ENCODE data around the gene EPB41L3.
"Not testable (repeated sequence)": the region's sequence is repeated elsewhere in the genome, so short reads cannot be mapped to it uniquely, and the experiment has no call there.

Gene EPB41L3

DNA sequence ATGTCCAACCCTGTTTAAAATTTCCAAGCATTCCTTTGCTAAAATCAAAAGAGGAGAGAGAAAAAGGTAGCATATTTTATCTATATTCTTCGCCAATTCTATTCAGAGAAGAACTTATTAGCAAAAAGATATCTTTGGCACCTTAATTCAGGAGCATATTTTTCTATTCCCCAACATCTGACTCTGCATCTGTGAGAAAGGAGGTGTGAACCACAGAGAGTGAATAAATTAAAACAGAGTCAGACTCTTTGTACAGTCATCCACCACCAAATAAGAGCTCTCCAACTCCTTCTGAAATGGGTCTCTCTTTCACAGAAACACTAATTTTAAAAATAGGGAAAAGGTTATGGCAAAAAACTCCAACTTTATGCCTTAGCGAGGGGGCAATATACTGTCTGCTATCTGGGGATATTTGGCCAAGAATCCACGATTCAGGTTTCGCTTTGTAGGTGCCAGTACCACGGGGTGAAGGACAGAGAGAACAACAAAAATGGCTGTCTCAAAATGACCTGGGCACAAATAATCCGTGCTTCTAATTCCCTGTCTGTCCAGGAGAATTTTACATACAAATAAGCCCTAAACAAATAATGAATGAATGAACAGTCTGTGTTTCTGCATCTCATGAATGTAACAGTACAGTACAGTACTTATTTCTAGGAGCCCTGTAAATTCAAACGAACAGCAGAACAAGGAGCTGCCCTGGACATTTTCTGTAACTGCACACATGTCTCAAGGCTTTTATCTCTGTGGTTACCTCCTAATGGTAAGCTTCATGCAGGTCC, 43.4 kb downstream of the EPB41L3 start:
- FAIRE-seq (no peak), DNase-seq (ENCODE audit: low spot score) (no peak)

DNA sequence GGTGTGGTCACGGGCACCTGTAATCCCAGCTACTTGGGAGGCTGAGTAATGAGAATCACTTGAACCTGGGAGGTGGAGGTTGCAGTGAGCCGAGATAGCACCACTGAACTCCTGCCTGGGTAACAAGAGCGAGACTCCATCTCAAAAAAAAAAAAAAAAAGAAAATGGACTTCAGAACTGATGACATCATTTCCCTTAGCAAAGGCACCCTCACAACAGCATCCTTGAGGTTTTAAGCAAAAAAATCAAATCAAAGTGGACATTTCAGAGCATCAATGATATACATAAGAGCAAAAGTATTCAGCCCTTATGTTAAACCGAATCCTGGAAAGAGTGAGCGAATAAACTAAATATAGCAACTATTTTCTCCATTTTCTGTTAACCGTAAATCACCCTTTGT, 45.3 kb downstream of the EPB41L3 start:
- no peak for DNase-seq (ENCODE audit: low spot score)
- FAIRE-seq, result no peak

DNA sequence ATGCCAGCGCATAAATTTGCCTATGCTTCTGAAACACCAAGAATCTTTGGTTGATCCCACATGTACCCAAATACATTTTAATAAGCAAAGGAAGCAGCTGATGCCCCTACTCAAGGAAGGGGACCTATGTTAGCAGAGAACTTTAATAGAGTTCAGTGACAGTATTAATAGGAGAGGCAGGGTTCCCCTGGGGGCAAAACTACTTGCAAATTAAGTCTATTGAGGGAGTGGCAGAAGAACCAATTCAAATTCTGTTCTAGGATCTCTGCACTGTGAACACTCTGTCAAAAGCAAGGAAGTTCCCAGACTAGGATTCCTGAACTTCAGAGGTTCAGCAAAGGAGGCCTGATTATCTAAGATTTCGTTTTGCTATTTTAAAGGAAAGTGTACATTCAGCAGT, 47.5 kb downstream of the EPB41L3 start:
- FAIRE-seq (no peak), DNase-seq (ENCODE audit: low spot score) (no peak)

DNA sequence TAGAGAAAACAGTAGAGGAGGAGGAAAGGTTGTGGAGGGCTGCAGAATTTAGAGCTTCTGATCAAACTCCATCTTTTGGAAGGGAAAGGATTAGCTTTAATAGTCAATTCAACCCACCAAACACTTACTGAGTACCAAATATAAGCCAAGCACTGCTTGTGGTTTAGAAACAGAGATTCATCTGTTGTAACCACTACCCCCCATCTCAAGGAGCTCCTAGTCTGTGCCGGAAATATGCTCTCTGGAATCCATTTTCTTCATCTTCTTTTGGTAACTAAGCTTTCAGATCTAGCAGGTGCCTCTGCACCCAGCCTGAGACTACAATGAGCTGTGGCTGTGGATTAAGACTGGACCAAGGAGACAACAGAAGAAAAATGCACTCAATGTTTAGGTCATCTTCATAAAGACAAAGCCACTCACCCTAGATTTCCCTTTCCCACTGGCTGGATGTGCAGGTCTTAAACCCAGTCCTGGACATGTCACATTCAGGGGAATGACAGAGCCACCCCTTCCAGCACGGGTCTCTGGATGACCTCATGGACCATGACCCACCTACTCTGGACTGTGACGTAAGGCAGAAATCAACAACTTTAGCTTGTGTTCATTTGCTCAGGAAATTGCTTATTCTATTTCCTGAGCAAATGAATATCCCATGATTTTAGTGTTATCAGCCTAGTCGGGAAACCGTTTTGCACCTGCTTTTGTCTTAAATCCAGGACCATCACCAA, 52.9 kb downstream of the EPB41L3 start:
- DNase-seq (ENCODE audit: low spot score), result no peak
- no peak for FAIRE-seq

DNA sequence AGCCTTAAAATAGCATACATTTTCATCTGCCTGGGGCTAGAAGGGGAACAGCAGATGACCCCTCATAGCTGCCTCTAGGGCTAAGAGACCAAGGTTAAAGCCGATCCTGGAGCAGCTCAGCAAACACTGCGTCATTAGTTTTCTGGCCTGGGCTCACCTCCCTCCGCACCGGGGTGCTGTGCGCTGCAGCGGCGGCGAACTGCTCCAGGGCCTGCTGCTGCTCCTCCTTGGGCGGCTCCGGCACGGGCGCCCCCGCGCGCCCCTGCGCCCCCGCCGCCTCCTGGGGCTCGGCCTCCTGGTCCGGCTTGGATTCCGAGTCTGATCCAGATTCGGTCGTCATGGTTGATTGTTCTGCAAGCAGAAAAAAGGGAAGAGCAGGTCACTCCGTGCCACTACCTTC, 55.0 kb downstream of the EPB41L3 start:
- FAIRE-seq, result no peak
- no peak for DNase-seq (ENCODE audit: low spot score)

DNA sequence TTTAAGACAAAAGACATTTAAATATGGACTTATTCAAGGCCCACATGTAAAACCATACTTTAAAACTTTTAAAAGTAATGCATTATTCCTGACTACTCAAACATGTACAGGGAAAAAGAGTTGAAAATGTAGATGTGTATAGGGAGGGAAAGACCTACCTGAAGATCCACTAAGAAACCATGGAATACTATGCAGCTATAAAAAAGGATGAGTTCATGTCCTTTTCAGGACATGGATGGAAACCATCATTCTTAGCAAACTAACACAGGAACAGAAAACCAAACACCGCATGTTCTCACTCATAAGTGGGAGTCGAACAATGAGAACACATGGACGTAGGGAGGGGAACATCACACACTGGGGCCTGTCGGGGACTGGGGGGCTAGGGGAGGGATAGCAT, 55.8 kb downstream of the EPB41L3 start:
- FAIRE-seq; DNase-seq (ENCODE audit: low spot score): not testable (repeated sequence)

DNA sequence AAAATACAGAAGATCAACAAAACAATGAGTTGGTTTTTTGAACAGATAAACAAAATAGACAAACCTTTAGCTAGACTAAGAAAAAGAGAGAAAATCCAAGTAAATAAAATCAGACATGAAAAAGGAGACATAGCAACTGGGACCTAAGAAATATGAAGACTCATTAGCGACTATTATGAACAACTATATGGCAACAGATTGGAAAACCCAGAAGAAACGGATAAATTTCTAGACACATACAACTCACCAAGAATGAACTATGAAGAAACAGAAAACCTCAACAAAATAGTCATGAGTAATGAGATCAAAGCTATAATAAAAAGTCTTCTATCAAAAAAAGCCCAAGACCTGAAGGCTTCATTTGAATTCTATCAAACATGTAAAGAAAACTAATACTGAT, 59.3 kb downstream of the EPB41L3 start:
- no peak for FAIRE-seq
- DNase-seq (ENCODE audit: low spot score), result no peak

DNA sequence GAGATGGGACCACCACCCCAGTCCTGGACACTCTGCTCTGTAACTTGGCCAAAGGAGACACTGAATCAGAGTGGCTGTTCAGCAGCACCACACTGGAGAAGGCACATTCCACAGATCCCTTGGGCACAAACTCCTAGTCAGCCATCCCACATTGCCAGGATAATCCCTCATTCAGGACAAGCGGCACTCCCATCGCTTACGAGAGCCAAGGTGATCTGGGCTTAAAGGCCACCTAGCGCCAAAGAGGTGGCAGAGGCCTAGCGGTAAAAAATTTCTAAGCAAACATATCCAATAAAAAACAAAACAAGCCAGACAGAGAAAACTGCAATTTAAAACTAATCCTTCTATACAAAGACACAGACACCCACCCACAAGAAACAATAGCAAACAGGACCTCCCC, 62.2 kb downstream of the EPB41L3 start:
- no peak for FAIRE-seq
- DNase-seq (ENCODE audit: low spot score), result no peak

DNA sequence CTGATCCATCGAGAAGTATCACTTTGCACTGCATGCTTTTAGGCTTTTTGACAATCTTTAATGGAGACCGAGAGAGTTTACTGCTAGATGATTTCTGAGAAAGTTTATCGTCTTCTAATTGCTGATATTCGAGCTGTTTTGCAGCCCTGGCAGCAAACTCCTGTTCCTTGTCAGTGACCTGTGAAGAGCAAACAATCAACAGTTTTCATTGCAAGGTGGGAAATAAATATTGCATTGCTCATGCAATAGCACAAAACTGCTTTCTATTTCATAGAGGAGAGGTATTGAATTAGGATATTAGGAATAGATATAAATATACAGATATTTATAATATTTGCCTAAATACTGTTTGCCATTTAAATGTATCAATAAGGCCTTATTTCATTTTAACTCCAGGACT, 65.5 kb downstream of the EPB41L3 start:
- FAIRE-seq (no peak), DNase-seq (ENCODE audit: low spot score) (no peak)

DNA sequence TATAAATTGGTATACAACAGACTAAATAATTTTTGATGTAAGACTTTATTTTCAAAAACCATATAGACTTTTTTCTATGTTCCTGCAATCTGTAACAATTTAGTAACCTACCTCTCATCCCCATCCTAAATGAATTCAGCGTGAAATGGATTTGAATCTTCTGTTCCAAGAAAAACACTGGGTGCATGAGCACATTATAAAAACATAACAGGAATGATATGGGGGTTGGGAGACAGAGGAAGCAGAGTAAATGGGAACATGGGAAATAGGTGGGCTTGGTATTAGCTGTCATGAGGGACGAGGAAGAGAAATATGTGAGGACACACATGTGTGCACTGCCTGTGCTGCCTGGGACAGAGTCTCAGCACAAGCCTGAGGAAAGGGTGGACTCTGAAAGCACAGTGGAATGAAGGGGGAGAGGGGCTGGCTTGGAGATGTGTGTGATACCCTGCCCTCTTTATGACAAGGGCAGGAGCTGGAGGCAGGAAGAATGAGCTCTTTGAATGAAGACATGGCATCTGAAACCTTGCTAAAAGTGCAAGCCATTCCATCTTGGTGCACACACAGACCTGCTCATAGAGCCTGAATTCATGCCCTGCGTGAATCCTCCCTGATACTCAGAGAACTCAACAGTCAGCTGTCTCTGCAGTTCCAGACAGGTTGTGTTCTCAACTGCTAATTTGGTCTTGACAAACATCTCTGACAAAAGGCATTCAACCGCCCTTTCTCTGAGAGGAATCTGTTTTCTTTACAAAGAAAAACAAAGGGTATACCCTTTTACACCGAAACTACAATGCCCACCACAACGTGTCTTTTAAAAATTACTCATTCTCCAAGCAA, 66.6 kb downstream of the EPB41L3 start:
- FAIRE-seq, result no peak
- DNase-seq (ENCODE audit: low spot score), result no peak

DNA sequence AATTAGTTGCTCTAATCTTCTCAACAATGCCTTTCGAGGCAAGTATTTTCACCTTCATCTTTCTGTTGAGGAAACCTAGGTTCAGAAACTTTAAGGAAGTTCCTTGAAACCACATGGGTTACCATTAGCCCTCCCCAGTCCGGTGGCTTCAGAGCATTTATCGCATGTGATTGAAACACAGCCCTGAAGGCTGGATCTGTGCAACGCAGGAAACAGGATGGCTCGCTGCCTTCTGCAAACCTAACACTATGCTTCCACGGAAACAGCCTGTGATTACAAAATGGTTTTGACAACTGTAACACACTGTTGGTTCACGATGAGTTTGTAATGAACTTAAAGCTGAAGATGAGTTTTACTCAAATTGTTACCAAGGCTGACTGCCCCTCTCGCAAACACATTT, 68.5 kb downstream of the EPB41L3 start:
- no peak for FAIRE-seq

DNA sequence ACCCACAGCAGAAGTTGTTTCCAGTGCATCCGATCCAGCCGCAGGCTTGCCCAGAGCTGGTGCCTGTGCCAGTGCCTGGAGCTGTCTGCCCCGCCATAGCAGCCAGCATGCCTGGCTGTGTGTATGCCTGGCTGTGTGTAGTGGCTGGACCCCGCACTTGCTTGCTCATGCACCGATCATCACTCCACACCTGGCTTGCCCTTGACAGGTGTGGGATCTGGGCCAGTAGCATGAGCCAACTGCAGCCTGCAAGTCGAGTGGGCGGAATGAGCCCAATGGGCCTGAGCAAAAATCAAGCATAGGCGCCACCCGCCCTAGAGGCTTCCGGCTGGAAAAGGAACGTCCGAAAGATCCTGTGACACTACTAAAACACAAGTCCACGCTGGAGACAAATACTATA, 74.5 kb downstream of the EPB41L3 start:
- FAIRE-seq (peak; percentile 63), DNase-seq (ENCODE audit: low spot score) (no peak)

More for the DNA sequence above, 68.5 kb downstream of the EPB41L3 start:
- DNase-seq (ENCODE audit: low spot score), result no peak

DNA sequence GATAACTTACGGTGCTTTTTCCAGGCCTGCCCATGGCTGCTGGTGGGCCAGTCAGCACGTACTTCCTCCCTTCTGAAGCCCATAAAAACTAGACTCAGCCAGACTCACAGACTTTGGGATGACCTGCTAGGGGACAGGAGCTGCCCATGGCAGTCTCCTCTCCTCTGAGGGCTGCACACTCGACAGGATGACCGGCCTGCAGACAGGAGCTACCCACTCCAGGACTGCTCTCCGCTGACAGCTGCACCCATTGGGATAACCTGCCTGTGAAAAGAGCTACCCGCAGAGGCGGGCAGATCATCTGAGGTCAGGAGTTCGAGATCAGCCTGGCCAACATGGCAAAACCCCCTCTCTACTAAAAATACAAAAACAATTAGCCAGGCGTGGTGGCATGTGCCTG, 75.4 kb downstream of the EPB41L3 start:
- DNase-seq (ENCODE audit: low spot score) (no peak), FAIRE-seq (no peak)

DNA sequence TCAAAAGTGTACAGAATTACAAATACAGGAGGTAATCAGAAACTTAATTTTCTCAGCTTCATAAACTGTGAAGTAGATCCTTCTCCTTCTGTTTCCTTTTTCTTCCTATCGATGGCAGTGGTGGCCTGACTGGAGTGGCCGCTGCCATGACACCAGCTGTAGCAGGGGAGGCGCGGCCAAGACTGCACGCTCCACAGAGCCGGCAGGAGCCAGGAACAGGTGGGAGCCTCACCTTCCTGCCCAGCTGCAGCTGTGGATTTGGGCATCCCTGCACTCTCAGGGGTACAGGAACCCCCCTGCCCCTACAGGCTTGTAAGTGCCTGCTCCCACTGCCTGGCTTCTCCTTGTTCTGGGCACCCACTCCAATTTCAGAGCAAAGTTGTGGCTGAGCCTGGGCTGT, 76.1 kb downstream of the EPB41L3 start:
- FAIRE-seq, result no peak

DNA sequence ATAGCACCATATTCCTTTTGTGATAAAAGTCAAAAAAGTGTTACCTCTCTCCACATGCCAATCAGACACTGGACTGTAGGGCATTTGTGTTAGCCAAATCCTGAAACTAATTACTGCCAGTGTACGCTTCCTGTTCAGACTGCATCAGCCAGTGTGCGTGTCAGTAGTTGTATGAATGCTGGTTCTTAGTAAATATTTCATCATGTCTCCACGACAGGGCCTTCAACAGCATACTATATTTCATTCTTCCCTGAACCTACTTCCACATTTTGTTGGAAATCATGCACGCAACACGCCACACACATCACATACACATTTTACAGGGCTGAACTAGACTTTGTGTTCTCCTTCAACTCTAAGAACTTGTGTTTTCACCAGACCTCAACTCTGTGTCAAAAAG, 77.5 kb downstream of the EPB41L3 start:
- no peak for DNase-seq (ENCODE audit: low spot score)
- FAIRE-seq, result peak; percentile 63

More for the DNA sequence above, 76.1 kb downstream of the EPB41L3 start:
- no peak for DNase-seq (ENCODE audit: low spot score)

DNA sequence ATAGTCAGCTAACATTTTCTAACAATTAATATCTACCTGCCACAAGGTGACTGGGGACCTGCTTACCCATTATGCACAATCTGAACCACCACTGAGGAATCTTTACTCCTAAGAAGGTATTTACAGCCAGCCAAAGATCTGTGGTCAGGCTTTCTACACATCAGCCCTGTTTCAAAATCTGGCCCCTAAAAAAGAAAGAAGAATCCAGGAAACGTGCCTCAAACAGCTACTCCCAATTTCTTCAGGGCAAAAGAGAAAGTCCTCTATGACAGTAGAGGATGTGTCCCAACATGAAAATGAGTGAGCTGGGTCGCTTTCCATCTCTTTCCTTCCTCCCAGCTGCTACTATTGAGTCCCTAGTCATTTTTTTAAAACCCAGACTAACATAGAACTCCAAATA, 79.5 kb downstream of the EPB41L3 start:
- no peak for DNase-seq (ENCODE audit: low spot score)
- no peak for FAIRE-seq

DNA sequence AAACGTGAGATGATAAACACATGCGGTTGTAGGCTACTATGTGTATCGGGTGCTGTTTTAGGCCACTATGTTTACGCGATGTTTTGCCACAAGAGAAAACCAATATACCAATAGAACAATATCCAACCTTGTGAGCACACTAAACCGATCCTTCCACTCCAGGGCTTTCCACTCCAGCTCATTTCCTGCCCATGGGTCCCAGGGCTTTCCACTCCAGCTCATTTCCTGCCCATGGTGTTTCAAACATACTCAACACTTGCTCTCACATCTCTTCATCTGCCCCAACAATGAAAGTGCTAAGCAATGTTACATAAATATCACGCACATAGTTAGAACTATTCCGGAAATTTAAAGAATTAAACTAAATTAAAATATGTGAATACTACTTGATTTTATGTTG, 80.0 kb downstream of the EPB41L3 start:
- DNase-seq (ENCODE audit: low spot score), result no peak
- FAIRE-seq, result no peak

DNA sequence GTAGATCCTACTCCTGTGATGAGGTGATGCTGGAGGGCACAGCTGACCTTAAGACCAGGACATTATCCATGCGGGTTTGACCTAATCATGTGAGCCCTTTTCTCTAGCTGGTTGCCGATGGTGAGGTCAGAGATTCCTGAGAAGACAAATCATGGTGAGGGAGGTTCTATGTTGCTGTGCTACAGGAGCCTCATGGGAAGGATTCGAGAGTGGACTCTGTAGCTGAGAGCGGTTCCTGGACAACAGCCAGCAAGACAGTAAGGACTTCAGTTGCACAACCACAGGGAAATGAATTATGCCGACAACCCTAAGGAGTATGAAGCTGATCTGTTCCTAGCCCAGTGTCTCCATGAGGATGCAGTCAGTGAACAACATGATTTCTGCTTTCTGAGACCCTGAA, 80.4 kb downstream of the EPB41L3 start:
- FAIRE-seq, result peak; percentile 91
- peak; percentile 64 for DNase-seq (ENCODE audit: low spot score)

DNA sequence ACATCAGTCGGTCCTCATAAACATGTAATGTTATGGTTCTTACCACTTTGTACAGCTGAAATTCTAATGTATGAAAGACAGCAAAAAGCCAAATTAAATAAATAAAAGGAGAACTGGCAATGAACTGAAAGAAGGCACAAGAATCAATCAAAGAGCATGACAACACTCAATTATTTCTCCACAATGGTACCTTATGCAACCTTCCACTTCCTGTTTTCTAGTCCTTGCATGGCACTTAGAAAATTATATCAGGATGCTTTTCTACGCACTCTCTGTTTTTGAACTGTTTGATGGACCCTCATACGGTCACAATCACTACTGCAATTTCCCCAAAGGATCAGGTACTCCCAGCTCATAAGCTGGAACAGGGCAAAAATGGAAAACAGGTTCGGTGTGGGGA, 81.6 kb downstream of the EPB41L3 start:
- DNase-seq (ENCODE audit: low spot score) (no peak), FAIRE-seq (no peak)

DNA sequence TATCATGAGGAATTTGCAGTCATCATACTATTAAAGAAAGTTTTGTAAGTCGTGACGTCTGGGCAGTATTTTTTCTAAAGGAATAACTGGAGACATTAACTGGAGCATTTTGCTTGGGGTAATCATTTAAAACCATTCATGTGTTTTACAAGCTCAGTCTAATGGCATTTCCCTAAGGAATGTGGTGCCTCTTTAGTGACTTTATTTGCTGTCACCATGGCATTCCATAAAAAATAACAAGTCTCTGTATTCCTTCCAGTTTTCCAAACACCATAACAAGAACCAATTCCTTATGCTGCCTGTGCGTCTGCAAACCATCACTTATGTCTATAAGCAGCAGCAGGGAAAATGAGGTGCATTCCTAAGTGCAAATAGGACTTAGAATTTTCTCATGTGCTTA, 82.8 kb downstream of the EPB41L3 start:
- FAIRE-seq (no peak), DNase-seq (ENCODE audit: low spot score) (no peak)

DNA sequence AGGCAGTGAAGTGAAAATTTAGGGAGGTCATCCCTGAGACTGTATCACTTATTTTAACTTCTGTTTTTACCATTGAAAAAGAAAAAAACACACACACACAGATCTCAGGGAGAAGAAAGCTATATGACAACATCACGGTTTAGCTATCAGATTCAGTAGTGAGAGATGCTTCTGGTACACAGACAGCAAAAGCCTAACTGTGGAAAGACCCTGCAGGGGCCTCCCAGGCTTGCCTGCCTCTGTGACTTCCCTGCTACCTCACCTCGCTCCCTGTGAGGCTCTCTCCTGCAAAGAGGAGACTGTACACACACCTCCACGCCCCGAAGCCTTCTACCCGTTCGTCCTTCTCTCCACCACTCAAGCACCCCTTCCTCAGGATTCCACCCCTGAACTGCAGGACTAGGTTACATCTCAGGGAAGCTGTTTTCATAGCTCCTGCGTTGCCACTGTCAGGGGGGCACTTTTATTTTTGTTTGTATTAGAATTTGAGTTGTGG, 86.3 kb downstream of the EPB41L3 start:
- FAIRE-seq, result no peak

More for the DNA sequence above, 86.3 kb downstream of the EPB41L3 start:
- no peak for DNase-seq (ENCODE audit: low spot score)

Data from urothelium cell line (cell line).